HPDE6-E6E7 (cell line): Measurements from ENCODE around the gene KCTD19.

Experiments used
- DNase-seq: peaks from one replicate; pipeline ENCODE4 v3.0.0; 2011; ENCODE audit warnings: missing footprints; ENCODE audit errors: extremely low spot score

The KCTD19 gene

GRCh38 chr16:67283039-67283825 lies 43.3 kb downstream of the KCTD19 start:
- no peak for DNase-seq

GRCh38 chr16:67282447-67282805 lies 44.1 kb downstream of the KCTD19 start:
- no peak for DNase-seq

- no peak for DNase-seq
Observed at GRCh38 chr16:67281536-67282446, 44.8 kb downstream of the KCTD19 start.

- DNase-seq: no peak
Observed at GRCh38 chr16:67280090-67281015, 46.2 kb downstream of the KCTD19 start.

- DNase-seq: peak; percentile 96
Observed at GRCh38 chr16:67279296-67280089, 47.0 kb downstream of the KCTD19 start, which contains the start of gene PLEKHG4. TSS of gene PLEKHG4 (plus strand) at chr16:67279532. CDS start at chr16:67280045, 513 bp downstream.

- peak; percentile 77 for DNase-seq
Observed at GRCh38 chr16:67278773-67279295, 47.7 kb downstream of the KCTD19 start.

- DNase-seq: peak; percentile 48
Observed at GRCh38 chr16:67277999-67278772, 48.4 kb downstream of the KCTD19 start.

- DNase-seq: peak; percentile 99
Observed at GRCh38 chr16:67277294-67277998, 49.1 kb downstream of the KCTD19 start.

- DNase-seq: no peak
Observed at GRCh38 chr16:67275321-67275720, 51.2 kb downstream of the KCTD19 start.

GRCh38 chr16:67271446-67271845 lies 55.1 kb downstream of the KCTD19 start:
- no peak for DNase-seq

- no peak for DNase-seq
Observed at GRCh38 chr16:67270931-67271338, 55.6 kb downstream of the KCTD19 start.

GRCh38 chr16:67269766-67270165 lies 56.8 kb downstream of the KCTD19 start:
- DNase-seq: no peak

GRCh38 chr16:67268136-67268579 lies 58.4 kb downstream of the KCTD19 start:
- no peak for DNase-seq

GRCh38 chr16:67265834-67266233 lies 60.7 kb downstream of the KCTD19 start:
- DNase-seq: no peak

- no peak for DNase-seq
Observed at GRCh38 chr16:67264866-67265265, 61.7 kb downstream of the KCTD19 start.

GRCh38 chr16:67264277-67264676 lies 62.3 kb downstream of the KCTD19 start:
- no peak for DNase-seq

- DNase-seq: no peak
Observed at GRCh38 chr16:67263201-67263600, 63.3 kb downstream of the KCTD19 start.

- no peak for DNase-seq
Observed at GRCh38 chr16:67260426-67261063, 66.0 kb downstream of the KCTD19 start.
